HG03354 (cell line): ENCODE data around the gene FAM186B.
A peak's percentile ranks its signal among the peaks of the same experiment; 100 is the strongest.

Experiments
- ATAC-seq: cut with Tn5 transposase; IDR thresholded peaks from one replicate; pipeline ENCODE4 v1.9.1; 2021; ENCODE audit warnings: mild to moderate bottlenecking; ENCODE audit not compliant: unreplicated experiment, poor library complexity, severe bottlenecking

The FAM186B gene

GRCh38 chr12:49543221-49543913, 62.1 kb downstream of the FAM186B start:
- no peak for ATAC-seq

- ATAC-seq: no peak
Measured at GRCh38 chr12:49542592-49543160, 62.8 kb downstream of the FAM186B start.

- ATAC-seq: no peak
Measured at GRCh38 chr12:49541911-49542505, 63.4 kb downstream of the FAM186B start.

GRCh38 chr12:49541140-49541861, 64.1 kb downstream of the FAM186B start:
- ATAC-seq: no peak

- no peak for ATAC-seq
Measured at GRCh38 chr12:49540229-49541139, 65.0 kb downstream of the FAM186B start.

- ATAC-seq: no peak
Measured at GRCh38 chr12:49539406-49540228, 65.8 kb downstream of the FAM186B start.

GRCh38 chr12:49538510-49539403, 66.7 kb downstream of the FAM186B start, which contains the start of gene KCNH3:
TSS of gene KCNH3 (plus strand) at chr12:49539030. CDS start at chr12:49539417, 387 bp downstream.
- peak; percentile 63 for ATAC-seq

GRCh38 chr12:49537752-49538509, 67.5 kb downstream of the FAM186B start:
- no peak for ATAC-seq
